Upper lobe of left lung (tissue), 4 donors: ENCODE data around the gene NME8.

Experiments used
- CTCF ChIP-seq, 6 experiments: fragments of 450-650 bp in 4 of 6; fragments of 200-600 bp in 2 of 6; sonication (generic) in 2 of 6; IDR thresholded peaks; one replicate each; pipeline ENCODE4 v1.5.1; 2016 to 2019; ENCODE audit warnings: antibody characterized with exemption in 6 of 6
- EP300 ChIP-seq, 4 donors: sonication (generic); formaldehyde crosslinking; IDR thresholded peaks; one replicate each; pipeline ENCODE4 v1.5.1; 2017; ENCODE audit warnings: antibody characterized with exemption in 4 of 4, control low read depth in 2 of 4
- POLR2A ChIP-seq, 4 donors: fragments of 450-650 bp; IDR thresholded peaks; one replicate each; pipeline ENCODE4 v1.5.1; 2016 to 2017; ENCODE audit warnings: antibody characterized with exemption in 4 of 4, mild to moderate bottlenecking in 2 of 4
- POLR2AphosphoS5 ChIP-seq, 2 donors: sonication (generic); formaldehyde crosslinking; IDR thresholded peaks; one replicate each; pipeline ENCODE4 v1.5.1; 2017; ENCODE audit warnings: antibody characterized with exemption in 2 of 2

DNA sequence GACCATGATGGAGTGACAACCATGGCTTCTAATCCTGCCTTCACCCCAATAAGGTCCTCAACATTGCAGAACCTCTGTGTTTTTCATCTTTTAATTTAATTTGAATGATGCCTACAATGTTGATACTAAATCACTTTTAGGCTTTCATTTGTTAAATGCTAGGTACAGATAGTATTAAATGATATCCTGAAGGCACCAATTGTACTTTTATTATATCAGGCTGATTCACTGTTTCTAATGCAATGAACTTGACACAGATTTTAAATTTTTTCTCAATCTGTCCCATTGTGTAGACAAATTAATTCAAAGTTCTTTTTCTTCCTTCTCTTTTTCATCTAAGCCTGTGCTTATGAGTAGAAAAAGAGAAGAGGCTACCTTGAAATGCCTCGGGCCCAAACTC, 77.2 kb downstream of the NME8 start:
- no peak for TF ChIP-seq CTCF (IDR thresholded peaks at IDR 0.05)
- no peak for TF ChIP-seq POLR2A (IDR thresholded peaks at IDR 0.05)
- TF ChIP-seq POLR2AphosphoS5 (IDR thresholded peaks at IDR 0.05): no peak
- no peak for TF ChIP-seq EP300 (IDR thresholded peaks at IDR 0.05)
